Loucy (cell line): ENCODE results near the gene GRPEL1.
A peak's percentile ranks its signal among the peaks of the same experiment; 100 is the strongest.

ENCODE experiments used
- EZH2phosphoT487 ChIP-seq: fragments of 200-600 bp; IDR thresholded peaks from 2 replicates; pipeline ENCODE4 v1.6.1; 2018; ENCODE audit warnings: antibody characterized with exemption, mild to moderate bottlenecking, moderate library complexity, borderline replicate concordance
- TF ChIP-seq, protein P1 (sequence below): fragments of 200-600 bp; sonication (generic); conservative IDR thresholded peaks from 2 replicates; pipeline ENCODE4 v1.5.1; 2014; ENCODE audit warnings: mild to moderate bottlenecking, antibody characterized with exemption, low read length

GRCh38 chr4:7068279-7068842, 497 bp upstream of the GRPEL1 start:
- TF ChIP-seq, protein P1, sequence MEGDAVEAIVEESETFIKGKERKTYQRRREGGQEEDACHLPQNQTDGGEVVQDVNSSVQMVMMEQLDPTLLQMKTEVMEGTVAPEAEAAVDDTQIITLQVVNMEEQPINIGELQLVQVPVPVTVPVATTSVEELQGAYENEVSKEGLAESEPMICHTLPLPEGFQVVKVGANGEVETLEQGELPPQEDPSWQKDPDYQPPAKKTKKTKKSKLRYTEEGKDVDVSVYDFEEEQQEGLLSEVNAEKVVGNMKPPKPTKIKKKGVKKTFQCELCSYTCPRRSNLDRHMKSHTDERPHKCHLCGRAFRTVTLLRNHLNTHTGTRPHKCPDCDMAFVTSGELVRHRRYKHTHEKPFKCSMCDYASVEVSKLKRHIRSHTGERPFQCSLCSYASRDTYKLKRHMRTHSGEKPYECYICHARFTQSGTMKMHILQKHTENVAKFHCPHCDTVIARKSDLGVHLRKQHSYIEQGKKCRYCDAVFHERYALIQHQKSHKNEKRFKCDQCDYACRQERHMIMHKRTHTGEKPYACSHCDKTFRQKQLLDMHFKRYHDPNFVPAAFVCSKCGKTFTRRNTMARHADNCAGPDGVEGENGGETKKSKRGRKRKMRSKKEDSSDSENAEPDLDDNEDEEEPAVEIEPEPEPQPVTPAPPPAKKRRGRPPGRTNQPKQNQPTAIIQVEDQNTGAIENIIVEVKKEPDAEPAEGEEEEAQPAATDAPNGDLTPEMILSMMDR = peak; percentile 23; the same call in 1 of the 2 replicates
- no peak for TF ChIP-seq EZH2phosphoT487
